ENCODE measurements around the gene BLTP3A.
"Not testable (repeated sequence)": the region's sequence is repeated elsewhere in the genome, so short reads cannot be mapped to it uniquely, and the experiment has no call there.

Gene BLTP3A

GRCh38 chr6:34748757-34749156, 43.1 kb upstream of the BLTP3A start:
- H3K4me3 ChIP-seq (ENCODE audit: low read depth, low read length), result no peak overlapping the region
- TF ChIP-seq CTCF (IDR thresholded peaks at IDR 0.05; ENCODE audit: low read depth, low read length), result no peak

- TF ChIP-seq CTCF (IDR thresholded peaks at IDR 0.05; ENCODE audit: low read depth, low read length), result 0 out of 2 replicates have a peak, but pooled peaks have one; percentile 8
- peak overlapping the region; percentile 80 for H3K4me3 ChIP-seq (ENCODE audit: low read depth, low read length)
These were observed 35.4 kb upstream of the BLTP3A start for GRCh38 chr6:34756513-34756856.

GRCh38 chr6:34757687-34758274, 34.1 kb upstream of the BLTP3A start:
- no peak for TF ChIP-seq CTCF (IDR thresholded peaks at IDR 0.05; ENCODE audit: low read depth, low read length)
- peak overlapping the region; percentile 80 for H3K4me3 ChIP-seq (ENCODE audit: low read depth, low read length)

- no peak overlapping the region for H3K4me3 ChIP-seq (ENCODE audit: low read depth, low read length)
- TF ChIP-seq CTCF (IDR thresholded peaks at IDR 0.05; ENCODE audit: low read depth, low read length), result no peak
These were observed 31.8 kb upstream of the BLTP3A start for GRCh38 chr6:34760108-34760507.

- not testable (repeated sequence) for H3K4me3 ChIP-seq (ENCODE audit: low read depth, low read length)
These were observed 30.2 kb upstream of the BLTP3A start for GRCh38 chr6:34761681-34762080.

- no peak overlapping the region for H3K4me3 ChIP-seq (ENCODE audit: low read depth, low read length)
- TF ChIP-seq CTCF (IDR thresholded peaks at IDR 0.05; ENCODE audit: low read depth, low read length), result no peak
These were observed 23.7 kb upstream of the BLTP3A start for GRCh38 chr6:34768148-34768547.

GRCh38 chr6:34771727-34772126, 20.2 kb upstream of the BLTP3A start:
- H3K4me3 ChIP-seq (ENCODE audit: low read depth, low read length), result no peak overlapping the region
- no peak for TF ChIP-seq CTCF (IDR thresholded peaks at IDR 0.05; ENCODE audit: low read depth, low read length)

GRCh38 chr6:34772940-34773339, 18.9 kb upstream of the BLTP3A start:
- no peak overlapping the region for H3K4me3 ChIP-seq (ENCODE audit: low read depth, low read length)
- no peak for TF ChIP-seq CTCF (IDR thresholded peaks at IDR 0.05; ENCODE audit: low read depth, low read length)

Data from WI38 (cell line).